ENCODE results near the gene KCNJ12. TPM values are rescaled to one million over a fixed set of nuclear protein-coding genes. Genes with fewer than 3 reads are reported as not detected.

The KCNJ12 gene
- total RNA-seq, 6 donors from 2014 or later = 1.2 to 3.8 (median 2.0) TPM

DNA sequence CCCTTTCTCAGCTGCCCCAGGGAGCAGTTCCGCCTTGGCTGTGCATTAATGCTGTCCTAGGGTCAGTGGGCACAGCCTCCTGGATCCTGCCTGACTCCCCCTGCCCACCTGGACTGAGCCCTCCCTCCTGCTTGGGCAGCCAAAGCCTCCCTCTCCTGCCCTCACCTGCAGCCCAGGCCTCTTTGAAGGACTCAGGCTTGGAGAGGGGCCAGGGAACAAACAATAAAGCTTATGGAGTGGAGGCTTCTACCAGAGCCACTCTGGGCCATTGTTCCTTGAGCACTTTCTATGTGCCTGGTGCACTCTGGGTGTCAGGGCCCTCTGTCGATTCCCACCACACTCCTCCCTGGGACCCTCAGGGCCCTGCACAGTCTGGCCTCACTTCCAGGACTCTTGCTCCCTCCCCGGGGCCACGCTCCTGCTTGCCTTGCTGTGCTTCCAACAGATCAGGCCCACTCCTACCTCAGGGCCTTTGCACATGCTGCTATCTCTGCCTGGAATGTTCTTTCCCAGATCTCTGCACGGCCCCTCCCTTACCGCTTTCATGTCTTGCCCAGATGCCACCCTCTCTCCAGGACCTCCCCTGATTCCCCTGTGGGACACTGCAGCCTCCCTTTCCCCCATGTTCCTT is 5.0 kb downstream of the KCNJ12 start:
- Histone ChIP-seq H3K36me3 (no peaks in the 10 kb centered on the region), H3K27me3 (peaks cover 0 to 25% (median 10%) of the 10 kb centered on the region in 4 donors), H3K4me3 (no peak overlapping the region), H3K27ac (no peak overlapping the region), H3K4me1 (peaks cover 15 to 24% (median 22%) of the 10 kb centered on the region in 4 donors), H3K9me3 (no peaks in the 10 kb centered on the region)
- TF ChIP-seq POLR2A (IDR thresholded peaks at IDR 0.05) = no peak
- TF ChIP-seq POLR2AphosphoS5 (IDR thresholded peaks at IDR 0.05) = no peak
- TF ChIP-seq, protein P1, sequence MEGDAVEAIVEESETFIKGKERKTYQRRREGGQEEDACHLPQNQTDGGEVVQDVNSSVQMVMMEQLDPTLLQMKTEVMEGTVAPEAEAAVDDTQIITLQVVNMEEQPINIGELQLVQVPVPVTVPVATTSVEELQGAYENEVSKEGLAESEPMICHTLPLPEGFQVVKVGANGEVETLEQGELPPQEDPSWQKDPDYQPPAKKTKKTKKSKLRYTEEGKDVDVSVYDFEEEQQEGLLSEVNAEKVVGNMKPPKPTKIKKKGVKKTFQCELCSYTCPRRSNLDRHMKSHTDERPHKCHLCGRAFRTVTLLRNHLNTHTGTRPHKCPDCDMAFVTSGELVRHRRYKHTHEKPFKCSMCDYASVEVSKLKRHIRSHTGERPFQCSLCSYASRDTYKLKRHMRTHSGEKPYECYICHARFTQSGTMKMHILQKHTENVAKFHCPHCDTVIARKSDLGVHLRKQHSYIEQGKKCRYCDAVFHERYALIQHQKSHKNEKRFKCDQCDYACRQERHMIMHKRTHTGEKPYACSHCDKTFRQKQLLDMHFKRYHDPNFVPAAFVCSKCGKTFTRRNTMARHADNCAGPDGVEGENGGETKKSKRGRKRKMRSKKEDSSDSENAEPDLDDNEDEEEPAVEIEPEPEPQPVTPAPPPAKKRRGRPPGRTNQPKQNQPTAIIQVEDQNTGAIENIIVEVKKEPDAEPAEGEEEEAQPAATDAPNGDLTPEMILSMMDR (IDR thresholded peaks at IDR 0.05) = no peak
- TF ChIP-seq EP300 (IDR thresholded peaks at IDR 0.05) = no peak
- 84 to 91% methylated on average over 6 of the region's 6 CpGs for WGBS, 2 donors
- DNase-seq (no peak), ATAC-seq (ENCODE audit: low FRiP score in 2 of 2) (no peak)

DNA sequence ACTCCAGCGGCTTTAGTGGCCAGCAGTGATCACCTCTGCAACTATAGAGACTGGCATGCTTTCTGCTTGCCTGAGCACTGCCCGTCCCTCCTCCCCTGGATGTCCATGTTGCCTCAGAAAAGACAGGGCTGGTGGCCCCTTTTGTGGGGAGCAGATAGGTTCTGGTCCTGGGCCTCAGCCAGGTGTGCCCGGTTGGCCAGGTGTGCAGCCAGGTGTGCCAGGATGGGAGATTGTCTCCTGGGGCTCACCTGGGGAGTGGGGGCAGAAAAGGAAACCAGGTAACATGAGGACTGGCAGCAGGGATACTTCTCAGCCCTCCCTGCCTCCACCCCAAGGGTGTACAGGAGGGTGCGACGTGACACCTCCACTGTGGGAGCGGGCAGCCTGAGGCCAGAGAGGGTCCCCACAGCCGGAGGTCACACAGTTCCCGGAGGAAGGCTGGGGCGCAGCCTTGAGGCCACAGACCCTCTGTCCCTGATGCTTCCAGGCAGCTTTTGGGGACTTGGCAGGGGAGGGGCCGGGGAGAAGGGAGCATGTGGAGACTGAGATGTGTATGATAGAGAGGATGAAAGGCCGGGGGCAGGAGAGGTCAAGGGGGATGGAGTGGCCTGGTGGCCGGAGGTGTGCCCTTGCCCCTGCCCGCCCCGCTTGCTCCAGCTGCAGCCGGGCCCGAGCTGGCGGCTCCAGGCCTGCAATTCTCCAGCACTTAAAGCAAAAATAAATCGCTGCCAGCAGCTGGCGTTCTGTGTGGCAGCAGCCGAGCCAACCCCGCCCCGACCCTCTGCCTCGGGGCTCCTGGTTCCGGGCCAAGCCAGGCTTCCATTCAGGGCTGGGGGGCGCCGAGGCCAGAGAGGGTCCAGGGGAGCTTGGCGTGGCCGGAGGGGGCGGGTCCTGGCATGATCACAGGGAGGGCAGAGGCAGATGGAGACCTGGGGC is 6.7 kb downstream of the KCNJ12 start:
- H3K4me3 ChIP-seq = no peak overlapping the region
- WGBS, 2 donors = 66 to 72% methylated on average over 12 to 29 of the region's 29 CpGs
- H3K27ac ChIP-seq = no peak overlapping the region
- no peaks in the 10 kb centered on the region for H3K36me3 ChIP-seq
- DNase-seq = no peak
- no peak for ATAC-seq (ENCODE audit: low FRiP score in 2 of 2)
- no peaks in the 10 kb centered on the region for H3K9me3 ChIP-seq
- H3K27me3 ChIP-seq = peaks cover 0 to 9% (median 2%) of the 10 kb centered on the region in 4 donors
- TF ChIP-seq, protein P1 (IDR thresholded peaks at IDR 0.05) = no peak
- TF ChIP-seq POLR2AphosphoS5 (IDR thresholded peaks at IDR 0.05) (no peak), POLR2A (IDR thresholded peaks at IDR 0.05) (no peak), EP300 (IDR thresholded peaks at IDR 0.05) (no peak)
- H3K4me1 ChIP-seq = peaks cover 4 to 9% (median 7%) of the 10 kb centered on the region in 4 donors

DNA sequence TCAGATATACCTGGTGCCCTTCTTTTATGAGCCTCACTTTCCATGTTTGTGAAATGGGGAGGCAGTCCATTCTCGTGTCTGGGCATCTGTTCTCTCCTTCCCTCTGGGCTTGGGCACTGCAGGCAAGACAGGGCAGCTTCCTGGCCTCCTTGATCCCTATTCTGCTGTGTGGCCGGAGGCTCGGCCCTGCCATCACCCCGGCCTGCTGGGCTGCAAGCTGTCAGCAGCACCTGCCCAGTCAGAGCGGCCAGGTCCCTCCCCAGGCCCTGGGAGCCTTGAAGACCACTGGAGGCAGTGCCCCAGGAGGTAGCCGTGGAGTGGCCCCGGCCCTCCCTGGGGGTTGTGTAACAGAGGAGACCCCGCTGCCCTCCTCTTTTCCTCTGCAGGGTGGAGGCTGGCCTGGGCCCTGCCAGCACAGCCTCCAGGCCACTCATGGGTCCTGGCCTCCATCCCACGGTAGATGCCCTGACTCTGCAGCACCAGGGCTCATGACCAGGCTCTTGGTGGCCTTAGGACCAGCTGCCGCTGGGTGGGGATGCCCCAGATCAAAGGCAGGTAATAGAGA is 9.2 kb downstream of the KCNJ12 start:
- ATAC-seq (ENCODE audit: low FRiP score in 2 of 2) (no peak), DNase-seq (no peak)
- no peak overlapping the region for H3K27ac ChIP-seq
- H3K4me1 ChIP-seq = peaks cover 0 to 4% (median 0%) of the 10 kb centered on the region in 4 donors
- WGBS, 2 donors = 64 to 84% methylated on average over 5 to 8 of the region's 10 CpGs
- H3K36me3 ChIP-seq = no peaks in the 10 kb centered on the region
- no peaks in the 10 kb centered on the region for H3K27me3 ChIP-seq
- TF ChIP-seq, protein P1 (IDR thresholded peaks at IDR 0.05) = no peak
- TF ChIP-seq POLR2A (IDR thresholded peaks at IDR 0.05) = no peak
- no peak for TF ChIP-seq EP300 (IDR thresholded peaks at IDR 0.05)
- TF ChIP-seq POLR2AphosphoS5 (IDR thresholded peaks at IDR 0.05) = no peak
- no peak overlapping the region for H3K4me3 ChIP-seq
- H3K9me3 ChIP-seq = no peaks in the 10 kb centered on the region

DNA sequence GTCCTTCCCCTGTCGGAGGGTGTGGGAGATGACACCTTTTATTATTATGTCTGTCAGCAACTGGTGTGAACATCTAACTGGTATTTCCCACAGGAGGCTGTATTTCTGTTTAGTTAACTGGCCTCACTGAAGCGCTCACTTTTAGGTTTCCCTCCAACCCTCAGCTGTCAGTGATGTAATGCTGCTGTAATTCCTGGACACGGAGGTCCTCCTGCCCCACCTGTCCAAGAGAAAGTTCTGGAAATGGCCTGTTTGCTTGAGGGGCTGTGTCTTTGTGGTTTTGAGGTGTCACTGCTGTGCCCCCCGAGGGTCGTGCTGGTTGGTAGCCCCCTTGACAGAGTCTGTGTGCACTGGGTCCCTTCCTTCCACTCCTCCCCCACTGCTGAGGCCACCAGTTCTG is 11.5 kb downstream of the KCNJ12 start:
- peaks cover 0 to 4% (median 0%) of the 10 kb centered on the region in 4 donors for H3K4me1 ChIP-seq
- WGBS, 2 donors = 51 to 66% methylated on average over 5 of the region's 5 CpGs
- no peaks in the 10 kb centered on the region for H3K9me3 ChIP-seq
- ATAC-seq (ENCODE audit: low FRiP score in 2 of 2) (no peak), DNase-seq (no peak)
- H3K27ac ChIP-seq = no peak overlapping the region
- no peaks in the 10 kb centered on the region for H3K36me3 ChIP-seq
- H3K4me3 ChIP-seq = no peak overlapping the region
- no peaks in the 10 kb centered on the region for H3K27me3 ChIP-seq
- TF ChIP-seq POLR2AphosphoS5 (IDR thresholded peaks at IDR 0.05) = no peak
- TF ChIP-seq, protein P1 (IDR thresholded peaks at IDR 0.05) = no peak
- no peak for TF ChIP-seq POLR2A (IDR thresholded peaks at IDR 0.05)
- TF ChIP-seq EP300 (IDR thresholded peaks at IDR 0.05) = no peak
